ENCODE measurements around the gene USP32.
"Not testable (repeated sequence)": the region's sequence is repeated elsewhere in the genome, so short reads cannot be mapped to it uniquely, and the experiment has no call there.

USP32 gene

GRCh38 chr17:60371818-60372510 is 20.0 kb downstream of the USP32 start:
- DNase-seq (ENCODE audit: low spot score) = no peak

- no peak for DNase-seq (ENCODE audit: low spot score)
These were observed 20.5 kb downstream of the USP32 start for GRCh38 chr17:60371416-60371815.

DNA sequence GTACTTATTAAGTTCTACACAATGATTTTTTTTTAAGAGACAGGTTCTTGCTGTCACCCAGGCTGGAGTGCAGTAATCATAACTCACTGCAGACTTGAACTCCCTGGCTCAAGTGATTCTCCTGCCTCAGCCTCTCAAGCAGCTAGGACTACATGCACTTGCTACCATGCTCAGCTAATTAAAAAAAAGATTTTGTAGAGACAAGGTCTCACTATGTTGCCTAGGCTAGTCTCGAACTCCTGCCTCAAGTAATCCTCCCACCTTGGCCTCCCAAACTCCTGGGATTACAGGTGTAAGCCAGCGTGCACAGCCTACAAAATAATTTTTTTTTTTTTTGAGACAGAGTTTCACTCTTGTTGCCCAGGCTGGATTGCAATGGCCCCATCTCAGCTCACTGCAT is 22.2 kb downstream of the USP32 start:
- no peak for DNase-seq (ENCODE audit: low spot score)

- DNase-seq (ENCODE audit: low spot score) = no peak
These were observed 28.1 kb downstream of the USP32 start for GRCh38 chr17:60363700-60364405.

DNA sequence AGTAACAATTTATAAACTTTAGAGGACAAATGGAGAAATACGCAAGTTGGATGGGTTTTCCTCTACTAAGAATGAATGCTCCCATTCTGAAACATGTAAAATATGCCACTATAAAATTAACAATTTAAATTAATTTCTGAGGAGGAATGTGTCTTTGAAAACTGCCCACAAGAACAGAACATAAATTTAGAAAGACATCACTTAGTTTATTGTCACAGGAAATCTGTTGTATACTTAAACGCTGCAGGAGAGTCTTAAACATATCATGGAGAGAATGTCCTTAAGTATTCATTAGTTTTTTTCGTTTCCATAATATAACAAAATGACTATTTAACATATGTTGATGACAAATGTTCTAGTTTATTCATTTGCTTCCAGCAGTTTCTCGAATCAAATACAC is 29.6 kb downstream of the USP32 start:
- no peak for DNase-seq (ENCODE audit: low spot score)

DNA sequence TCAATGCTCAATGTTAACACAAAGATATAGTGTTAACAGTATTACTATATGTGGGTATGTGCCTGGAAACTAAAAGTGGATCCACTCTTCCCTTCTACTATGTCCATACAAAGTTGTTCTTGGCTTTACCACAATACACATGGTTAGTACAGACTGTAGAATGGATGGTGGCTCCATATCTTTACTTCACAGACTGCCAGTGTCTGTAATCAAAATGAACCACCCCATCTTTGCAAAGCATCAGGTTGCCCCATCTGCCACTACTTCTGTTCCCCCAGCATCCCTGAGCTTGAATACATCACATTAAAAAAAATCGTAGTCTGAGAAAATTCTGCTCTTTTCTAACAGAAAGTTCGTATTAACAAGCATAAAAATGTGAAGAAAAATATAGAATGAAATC is 30.0 kb downstream of the USP32 start:
- DNase-seq (ENCODE audit: low spot score) = no peak

- DNase-seq (ENCODE audit: low spot score) = no peak
These were observed 32.5 kb downstream of the USP32 start for GRCh38 chr17:60359415-60359814.

DNA sequence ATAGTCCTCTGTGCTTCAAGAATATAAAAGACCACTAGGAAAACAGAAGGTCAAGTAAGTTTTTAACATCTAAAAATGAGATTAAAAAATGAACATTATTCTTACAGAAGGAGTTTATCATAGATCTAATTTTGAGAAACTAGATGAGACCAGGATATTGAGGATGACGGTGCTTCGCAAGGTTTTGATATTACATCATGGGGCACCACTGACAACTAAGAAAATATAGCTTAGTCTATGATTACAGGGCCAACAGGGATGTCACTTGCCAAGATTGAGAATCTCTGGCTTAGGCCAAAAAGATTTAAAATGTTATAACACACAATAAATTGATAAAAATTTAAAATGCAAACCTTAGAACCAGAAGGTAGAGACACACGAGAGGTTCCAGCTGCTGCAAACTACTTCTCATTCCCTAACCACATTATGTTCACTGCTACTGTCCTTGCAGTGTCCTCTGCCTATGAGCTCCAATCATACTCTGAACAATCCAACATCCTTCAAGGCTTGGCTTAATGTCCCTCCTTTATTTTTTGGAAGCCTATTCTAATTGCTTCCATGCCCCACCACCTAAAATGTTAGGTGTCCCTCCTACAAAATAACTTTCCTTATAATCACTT is 33.2 kb downstream of the USP32 start:
- DNase-seq (ENCODE audit: low spot score) = no peak

GRCh38 chr17:60356940-60357339 is 35.0 kb downstream of the USP32 start:
- no peak for DNase-seq (ENCODE audit: low spot score)

GRCh38 chr17:60355663-60356594 is 36.0 kb downstream of the USP32 start:
- no peak for DNase-seq (ENCODE audit: low spot score)

DNA sequence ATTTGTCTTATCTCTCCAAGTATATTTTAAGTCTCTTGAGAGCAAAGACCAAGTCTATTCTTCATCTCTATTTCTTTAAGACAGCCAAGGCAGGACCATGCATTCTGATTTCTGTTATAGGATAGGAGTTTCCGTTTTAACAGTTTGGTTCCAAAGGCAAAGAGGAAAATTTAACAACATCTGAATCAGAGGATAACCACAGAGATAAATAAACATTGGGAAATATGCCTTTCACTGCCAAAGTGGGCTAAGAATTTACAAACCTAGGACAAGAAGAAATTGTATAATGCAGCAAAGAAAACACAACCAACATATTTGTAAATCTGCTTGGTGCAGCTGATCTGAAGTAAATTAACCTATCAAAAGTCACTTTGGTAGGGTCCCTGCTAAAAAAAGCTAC is 37.7 kb downstream of the USP32 start:
- no peak for DNase-seq (ENCODE audit: low spot score)

GRCh38 chr17:60353773-60354172 is 38.2 kb downstream of the USP32 start:
- DNase-seq (ENCODE audit: low spot score) = no peak

DNA sequence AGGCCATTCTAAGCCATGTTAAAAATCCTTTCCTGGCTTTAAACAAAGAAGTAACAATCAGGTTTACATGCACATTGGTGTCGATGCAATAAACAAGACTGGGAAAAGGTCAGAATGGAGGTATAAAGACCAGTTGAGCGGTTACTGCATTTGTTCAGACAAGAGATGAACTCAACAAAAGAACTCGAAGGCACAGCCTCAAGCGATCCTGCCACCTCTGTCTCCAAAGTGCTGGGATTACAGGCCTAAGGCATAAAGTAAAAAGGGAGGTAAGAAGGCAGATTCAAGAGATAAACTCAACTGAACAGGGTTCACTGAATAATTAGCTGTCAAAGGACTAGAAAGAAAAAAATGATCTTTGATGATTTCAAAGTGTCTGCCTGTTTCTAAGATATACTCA is 39.4 kb downstream of the USP32 start:
- DNase-seq (ENCODE audit: low spot score) = no peak

- no peak for DNase-seq (ENCODE audit: low spot score)
These were observed 39.9 kb downstream of the USP32 start for GRCh38 chr17:60352071-60352470.

DNA sequence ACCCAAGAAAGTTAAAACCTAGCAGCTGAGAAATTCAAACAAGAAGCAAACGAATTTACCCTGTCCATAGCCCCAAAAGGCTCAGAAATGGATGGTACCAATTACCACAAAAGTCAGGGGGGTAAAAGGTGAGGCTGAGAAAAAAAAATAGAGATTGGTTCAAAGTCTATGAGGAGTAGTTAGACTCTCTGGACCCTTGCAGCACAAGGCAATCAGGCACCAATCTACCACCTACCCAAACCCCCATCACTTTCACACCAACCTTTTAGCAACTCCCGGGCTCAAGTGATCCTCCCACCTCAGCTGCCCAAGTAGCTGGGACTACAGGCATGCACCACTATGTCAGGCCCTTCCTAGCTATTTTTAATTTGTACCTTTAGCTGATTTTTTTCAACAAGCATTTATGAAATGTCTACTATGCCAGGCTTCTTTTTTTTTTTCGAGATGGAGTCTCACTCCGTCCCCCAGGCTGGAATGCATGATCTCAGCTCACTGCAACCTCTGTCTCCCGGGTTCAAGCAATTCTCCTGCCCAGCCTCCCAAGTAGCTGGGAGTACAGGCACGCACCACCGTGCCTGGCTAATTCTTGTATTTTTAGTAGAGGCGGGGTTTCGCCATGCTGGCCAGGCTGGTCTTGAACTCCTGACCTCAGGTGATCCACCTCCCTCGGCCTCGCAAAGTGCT is 40.8 kb downstream of the USP32 start:
- no peak for DNase-seq (ENCODE audit: low spot score)

GRCh38 chr17:60348616-60349015 is 43.3 kb downstream of the USP32 start:
- DNase-seq (ENCODE audit: low spot score) = no peak

- no peak for DNase-seq (ENCODE audit: low spot score)
These were observed 46.7 kb downstream of the USP32 start for GRCh38 chr17:60345233-60345632.

- not testable (repeated sequence) for DNase-seq (ENCODE audit: low spot score)
These were observed 49.4 kb downstream of the USP32 start for GRCh38 chr17:60342492-60342891.

- no peak for DNase-seq (ENCODE audit: low spot score)
These were observed 56.6 kb downstream of the USP32 start for GRCh38 chr17:60335289-60335688.

DNA sequence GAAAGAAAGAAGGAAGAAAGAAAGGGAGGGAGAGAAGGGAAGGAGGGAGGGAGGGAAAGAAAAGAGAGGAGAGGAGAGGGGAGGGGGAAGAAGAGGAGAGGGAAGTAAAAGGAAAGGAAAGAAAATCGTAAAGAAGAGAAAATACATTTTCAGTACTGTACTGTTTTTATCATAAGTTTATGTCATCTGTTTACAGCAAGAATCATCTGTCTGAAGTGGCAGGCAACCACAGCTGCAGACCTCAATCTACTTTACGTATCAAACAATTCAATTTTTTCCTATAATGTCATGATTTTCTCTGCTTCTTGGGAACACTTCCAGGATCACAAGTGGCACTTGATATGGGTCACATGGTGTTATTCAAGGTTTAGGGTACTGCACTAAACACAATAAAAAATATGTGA is 58.3 kb downstream of the USP32 start:
- DNase-seq (ENCODE audit: low spot score) = no peak

DNA sequence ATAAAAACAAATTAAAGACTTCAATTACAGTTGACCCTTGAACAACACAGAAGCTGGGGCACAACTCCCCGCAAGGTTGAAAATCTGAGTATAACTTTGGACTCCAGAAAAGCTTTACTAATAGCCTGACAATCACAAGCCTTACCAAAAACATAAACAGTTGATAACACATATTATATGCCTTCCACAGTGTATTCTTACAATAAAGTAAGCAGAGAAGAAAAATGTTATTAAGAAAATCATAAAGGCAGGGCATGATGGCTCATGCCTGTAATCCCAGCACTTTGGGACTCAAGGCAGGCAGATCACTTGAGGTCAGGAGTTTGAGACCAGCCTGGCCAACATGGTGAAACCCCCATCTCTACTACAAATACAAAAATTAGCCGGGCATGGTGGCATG is 58.9 kb downstream of the USP32 start:
- DNase-seq (ENCODE audit: low spot score) = not testable (repeated sequence)

DNA sequence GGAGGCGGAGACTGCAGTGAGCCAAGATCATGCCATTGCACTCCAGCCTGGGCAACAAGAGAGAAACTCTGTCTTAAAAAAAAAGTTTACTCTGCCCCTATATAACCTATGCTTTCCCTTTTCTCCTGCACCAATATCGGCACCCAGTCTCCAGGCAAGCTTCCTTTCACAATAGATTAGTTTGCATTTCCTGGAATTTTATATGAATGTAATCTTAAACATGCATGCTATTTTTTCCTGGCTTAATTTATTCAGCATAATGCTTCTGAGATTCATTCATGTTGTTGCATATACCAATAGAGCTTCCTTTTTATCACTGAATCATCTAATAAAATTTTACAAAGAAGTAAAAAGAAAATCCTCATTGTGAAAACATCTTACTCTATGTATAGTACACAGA is 59.4 kb downstream of the USP32 start:
- no peak for DNase-seq (ENCODE audit: low spot score)

All from left forelimb (tissue), 1 donor.